WI38 (cell line): ENCODE data around the gene ANKRD34A.
"Not testable (repeated sequence)": the region's sequence is repeated elsewhere in the genome, so short reads cannot be mapped to it uniquely, and the experiment has no call there.

Experiments
- H3K4me3 ChIP-seq: 2 replicates; pipeline ENCODE4 v1.5.1; 2011; ENCODE audit warnings: low read depth, mild to moderate bottlenecking, control low read depth, low read length
- CTCF ChIP-seq: IDR thresholded peaks from 2 replicates; pipeline ENCODE4 v1.5.1; 2012; ENCODE audit warnings: low read depth, mild to moderate bottlenecking, control low read depth, low read length

Gene ANKRD34A

GRCh38 chr1:145926686-145927062 is 37.7 kb downstream of the ANKRD34A start:
- H3K4me3 ChIP-seq: peak overlapping the region; percentile 68
- TF ChIP-seq CTCF: no peak

GRCh38 chr1:145922266-145922665 is 42.1 kb downstream of the ANKRD34A start:
- no peak overlapping the region for H3K4me3 ChIP-seq

GRCh38 chr1:145920297-145920696 is 44.1 kb downstream of the ANKRD34A start:
- not testable (repeated sequence) for H3K4me3 ChIP-seq

More at GRCh38 chr1:145922266-145922665, 42.1 kb downstream of the ANKRD34A start:
- no peak for TF ChIP-seq CTCF

GRCh38 chr1:145918992-145919939 is 45.1 kb downstream of the ANKRD34A start:
- TF ChIP-seq CTCF: no peak
- H3K4me3 ChIP-seq: peak overlapping the region; percentile 93

GRCh38 chr1:145918144-145918991 is 46.0 kb downstream of the ANKRD34A start, which contains the start of gene PEX11B:
TSS of gene PEX11B (minus strand) at chr1:145918717. CDS start at chr1:145918688, 29 bp downstream.
- no peak for TF ChIP-seq CTCF
- H3K4me3 ChIP-seq: peak within 1 kb of the TSS; percentile 93

GRCh38 chr1:145917595-145917994 is 46.8 kb downstream of the ANKRD34A start:
- TF ChIP-seq CTCF: no peak
- peak overlapping the region; percentile 93 for H3K4me3 ChIP-seq

GRCh38 chr1:145916745-145917144 is 47.6 kb downstream of the ANKRD34A start:
- TF ChIP-seq CTCF: no peak
- no peak overlapping the region for H3K4me3 ChIP-seq
